IPS-15b (cell line): ENCODE measurements around the gene FAM50A.
"Not testable (repeated sequence)": the region's sequence is repeated elsewhere in the genome, so short reads cannot be mapped to it uniquely, and the experiment has no call there.

Source experiments
- H3K27me3 ChIP-seq: one replicate; pipeline ENCODE4 v1.6.1; 2013; ENCODE audit warnings: low read length; ENCODE audit not compliant: control insufficient read depth, insufficient read depth
- H3K36me3 ChIP-seq: one replicate; pipeline ENCODE4 v1.6.1; 2013; ENCODE audit warnings: low read length; ENCODE audit not compliant: control insufficient read depth, insufficient read depth
- H3K4me1 ChIP-seq: one replicate; pipeline ENCODE4 v1.6.1; 2013; ENCODE audit warnings: mild to moderate bottlenecking, low read length; ENCODE audit not compliant: control insufficient read depth, insufficient read depth
- H3K4me3 ChIP-seq: one replicate; pipeline ENCODE4 v1.5.1; 2013; ENCODE audit warnings: low read depth, low read length
- H3K9ac ChIP-seq: one replicate; pipeline ENCODE4 v1.6.1; 2013; ENCODE audit warnings: low read depth, mild to moderate bottlenecking, low read length
- H3K9me3 ChIP-seq: one replicate; pipeline ENCODE4 v1.6.1; 2013; ENCODE audit warnings: mild to moderate bottlenecking, low read length; ENCODE audit not compliant: control insufficient read depth, insufficient read depth

FAM50A gene

DNA sequence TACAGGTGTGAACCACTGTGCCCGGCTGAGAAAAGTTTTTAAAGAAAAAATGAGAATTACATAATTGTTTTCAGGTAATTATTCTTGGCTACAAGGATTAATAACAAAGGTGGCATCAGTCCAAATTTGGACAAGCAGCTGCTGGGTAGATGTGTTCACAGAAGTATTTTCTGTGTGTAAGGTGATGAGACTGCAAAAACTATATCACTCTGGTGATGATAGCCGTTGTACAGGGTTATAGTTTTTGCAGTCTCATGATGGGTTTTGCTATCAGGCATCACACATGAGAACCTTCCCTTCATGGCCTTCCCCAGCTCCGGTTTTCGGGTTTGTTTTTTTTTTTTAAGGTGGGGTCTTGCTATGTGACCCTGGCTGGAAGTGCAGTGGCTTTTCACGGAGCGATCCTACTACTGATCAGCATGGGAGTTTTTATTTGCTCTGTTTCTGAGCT lies 51.6 kb downstream of the FAM50A start:
- H3K9me3 ChIP-seq, result no peaks in the 10 kb centered on the region
- no peaks in the 10 kb centered on the region for H3K36me3 ChIP-seq
- no peak overlapping the region for H3K4me3 ChIP-seq
- H3K9ac ChIP-seq, result no peak overlapping the region
- H3K27me3 ChIP-seq, result no peaks in the 10 kb centered on the region
- no peaks in the 10 kb centered on the region for H3K4me1 ChIP-seq

DNA sequence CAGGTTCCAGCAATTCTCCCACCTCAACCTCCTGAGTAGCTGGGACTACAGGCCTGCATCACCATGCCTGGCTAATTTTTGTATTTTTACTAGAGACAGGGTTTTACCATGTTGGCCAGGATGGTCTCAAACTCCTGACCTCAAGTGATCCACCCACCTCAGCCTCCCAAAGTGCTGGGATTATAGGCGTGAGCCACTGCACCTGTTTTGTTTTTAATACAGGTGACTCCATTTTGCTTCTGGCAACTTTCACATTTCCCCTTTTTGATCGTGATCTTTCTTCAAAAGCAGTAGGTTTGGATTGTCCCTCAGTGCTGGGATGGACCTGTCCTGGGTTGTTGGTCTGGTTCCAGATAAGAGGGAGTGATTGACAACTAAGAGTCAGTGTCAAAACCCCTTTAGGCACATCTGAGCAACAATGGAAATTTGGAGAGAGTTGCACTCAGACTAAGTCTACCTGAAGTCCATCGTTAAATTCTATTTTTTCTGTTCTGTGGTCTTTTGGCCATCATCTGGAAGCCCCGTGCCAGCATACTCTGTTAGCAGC lies 52.7 kb downstream of the FAM50A start:
- not testable (repeated sequence) for H3K4me3 ChIP-seq, H3K9me3 ChIP-seq, H3K4me1 ChIP-seq, H3K27me3 ChIP-seq, H3K36me3 ChIP-seq, H3K9ac ChIP-seq
